HG02852 (cell line): ENCODE results near the gene PLCB4.

Experiments
- ATAC-seq: cut with Tn5 transposase; IDR thresholded peaks from one replicate; pipeline ENCODE4 v1.9.1; 2021; ENCODE audit warnings: mild to moderate bottlenecking, moderate library complexity; ENCODE audit not compliant: unreplicated experiment

PLCB4 gene

GRCh38 chr20:9508240-9508661 lies 439.4 kb downstream of the PLCB4 start:
- ATAC-seq, result no peak

- ATAC-seq, result no peak
These were observed 439.9 kb downstream of the PLCB4 start for GRCh38 chr20:9508696-9509178.

DNA sequence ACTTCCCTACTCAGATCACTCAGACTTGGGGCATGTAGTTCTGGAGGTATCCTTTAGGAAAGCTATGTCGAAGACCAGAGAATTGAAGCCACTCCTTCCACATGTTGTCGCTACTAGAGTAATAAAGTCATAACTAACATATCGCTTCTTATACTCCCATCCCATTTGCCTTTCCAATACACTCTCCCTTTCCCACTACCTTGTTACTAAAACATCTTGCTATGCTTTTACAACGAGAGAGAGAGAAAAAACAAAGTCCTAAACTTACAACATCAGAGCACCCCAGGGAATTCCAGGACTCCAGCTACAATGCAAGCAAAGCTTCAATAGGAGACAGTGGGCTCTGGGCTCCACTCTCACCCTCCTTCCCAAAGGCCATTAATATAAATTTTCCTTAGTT lies 440.4 kb downstream of the PLCB4 start:
- ATAC-seq, result no peak

GRCh38 chr20:9510911-9511310 lies 442.0 kb downstream of the PLCB4 start:
- no peak for ATAC-seq

- ATAC-seq, result no peak
These were observed 445.2 kb downstream of the PLCB4 start for GRCh38 chr20:9514072-9514460.

- no peak for ATAC-seq
These were observed 445.8 kb downstream of the PLCB4 start, which contains the start of gene LAMP5 for GRCh38 chr20:9514461-9515213. Gene LAMP5 (plus strand): TSS chr20:9514590. CDS start chr20:9514853, 263 bp downstream.

DNA sequence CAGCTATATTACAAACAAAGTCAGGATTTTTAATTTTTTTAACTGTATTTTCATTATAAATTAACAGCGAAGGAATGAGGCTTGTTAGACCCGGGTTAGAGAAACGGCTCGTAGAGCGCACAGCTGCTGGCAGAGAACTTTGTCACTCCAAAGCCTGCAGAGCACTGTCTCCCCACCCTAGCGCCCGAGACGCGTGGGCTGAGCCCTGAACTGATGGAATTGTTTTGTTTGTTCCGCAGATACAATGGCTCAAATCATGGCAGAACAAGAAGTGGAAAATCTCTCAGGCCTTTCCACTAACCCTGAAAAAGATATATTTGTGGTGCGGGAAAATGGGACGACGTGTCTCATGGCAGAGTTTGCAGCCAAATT lies 446.3 kb downstream of the PLCB4 start:
- ATAC-seq, result no peak

DNA sequence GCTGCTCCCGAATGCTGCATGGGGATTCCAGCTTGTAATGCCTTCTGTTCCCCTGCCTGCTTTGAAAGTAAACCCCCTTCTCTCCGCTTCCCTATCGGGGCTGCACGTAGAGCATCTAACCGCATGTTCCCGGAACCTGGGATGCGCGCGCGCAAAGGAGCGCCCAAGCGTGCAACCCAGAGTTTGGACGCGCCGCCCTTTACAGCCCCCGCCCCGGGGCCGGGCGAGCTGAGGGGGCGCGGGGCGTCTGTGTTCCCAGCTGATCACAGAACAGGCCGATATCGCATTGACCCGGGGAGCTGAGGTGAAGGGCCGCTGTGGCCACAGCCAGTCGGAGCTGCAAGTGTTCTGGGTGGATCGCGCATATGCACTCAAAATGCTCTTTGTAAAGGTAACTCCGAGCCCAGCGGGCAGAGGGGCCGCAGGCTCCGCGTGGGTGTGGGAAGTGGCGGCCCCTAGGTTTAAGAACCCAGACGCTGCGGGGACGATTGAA lies 446.9 kb downstream of the PLCB4 start:
- ATAC-seq, result no peak

- no peak for ATAC-seq
These were observed 447.5 kb downstream of the PLCB4 start for GRCh38 chr20:9516234-9516871.

DNA sequence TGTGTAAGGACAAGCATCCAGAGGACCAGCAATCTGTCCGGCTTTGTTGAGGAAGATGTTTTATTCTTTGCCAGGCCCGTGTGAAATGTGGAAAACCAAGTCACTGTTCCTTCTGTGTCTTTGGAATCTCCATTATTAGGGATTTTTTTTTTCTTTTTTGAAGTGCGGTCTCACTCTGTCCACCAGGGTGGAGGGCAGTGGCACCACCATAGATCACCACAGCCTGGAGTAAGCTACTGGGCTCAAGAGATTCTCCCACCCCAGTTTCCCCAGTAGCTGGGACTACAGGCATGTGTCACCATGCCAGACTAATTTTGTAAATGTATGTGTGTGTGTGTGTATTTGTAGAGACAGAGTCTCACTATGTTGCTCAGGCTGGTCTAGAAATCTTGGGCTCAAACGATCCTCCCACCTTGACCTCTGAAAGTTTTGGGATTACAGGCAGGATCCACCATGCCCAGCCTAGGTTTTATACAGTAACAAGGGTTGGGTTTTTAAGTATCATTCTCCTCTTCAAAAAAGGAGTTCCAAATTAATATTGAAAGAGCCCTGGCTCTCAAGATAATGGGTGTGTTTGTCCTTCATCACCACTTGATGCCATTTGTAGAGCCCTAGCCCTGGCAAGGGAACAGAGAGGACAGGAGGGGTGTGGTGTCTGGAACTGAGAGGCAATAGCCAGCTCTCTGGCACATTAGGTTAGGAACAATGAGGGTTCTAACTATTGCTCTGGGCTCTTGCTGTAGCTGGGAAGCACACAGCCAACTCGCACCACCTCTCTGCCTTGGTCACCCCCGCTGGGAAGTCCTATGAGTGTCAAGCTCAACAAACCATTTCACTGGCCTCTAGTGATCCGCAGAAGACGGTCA lies 448.6 kb downstream of the PLCB4 start:
- ATAC-seq, result no peak

DNA sequence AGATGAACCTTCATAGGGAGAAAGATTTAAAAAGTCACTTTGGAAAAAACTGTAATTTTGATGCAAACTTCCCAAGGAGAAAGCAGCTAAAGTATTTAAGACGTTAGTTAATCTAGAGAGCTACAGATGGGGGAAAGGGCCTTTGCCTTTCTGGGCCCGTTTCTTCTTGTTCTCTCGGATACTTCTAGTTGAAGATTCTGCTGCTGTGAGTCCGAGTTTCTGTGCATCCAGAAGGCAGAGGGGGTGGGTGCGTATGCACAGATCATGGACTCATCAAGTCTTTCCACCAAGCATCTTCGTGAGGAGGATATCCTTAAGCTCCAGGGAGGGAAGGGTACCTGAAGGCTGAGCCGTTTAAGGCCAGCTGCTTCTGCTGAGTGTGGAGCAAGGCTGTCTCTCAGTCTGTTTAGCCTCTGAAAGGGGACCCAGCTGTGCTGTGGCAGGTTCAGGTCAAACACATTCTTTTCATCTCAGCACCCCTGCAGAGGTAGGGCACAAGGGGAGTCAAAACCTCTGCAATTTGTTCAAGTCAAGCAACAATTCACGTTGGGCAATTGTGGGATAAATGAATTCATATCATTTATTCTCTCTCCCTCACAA lies 449.8 kb downstream of the PLCB4 start:
- no peak for ATAC-seq

- no peak for ATAC-seq
These were observed 451.2 kb downstream of the PLCB4 start for GRCh38 chr20:9520086-9520485.

GRCh38 chr20:9523636-9524035 lies 454.7 kb downstream of the PLCB4 start:
- no peak for ATAC-seq
